Neutrophil (primary cell): ENCODE results near the gene GNS.
A peak's percentile ranks its signal among the peaks of the same experiment; 100 is the strongest.

Experiments
- H3K27ac ChIP-seq: fragments of 200-600 bp; sonication (generic); 2 replicates; pipeline ENCODE4 v1.5.1; 2016; ENCODE audit warnings: mild to moderate bottlenecking, moderate library complexity
- H3K27me3 ChIP-seq: fragments of 200-600 bp; sonication (generic); 2 replicates; pipeline ENCODE4 v1.6.0; 2016; ENCODE audit warnings: mild to moderate bottlenecking
- H3K36me3 ChIP-seq: fragments of 200-600 bp; sonication (generic); 2 replicates; pipeline ENCODE4 v1.5.1; 2017
- H3K4me1 ChIP-seq, 2 experiments: fragments of 200-600 bp in 1 of 2; sonication (generic) in 1 of 2; 1 replicate in 1 of 2; 2 replicates in 1 of 2; pipeline versions ENCODE4 v1.5.1 to v1.6.1; 2013 to 2016; ENCODE audit warnings: low read depth in 1 of 2, low read length in 1 of 2, mild to moderate bottlenecking in 1 of 2, moderate library complexity in 1 of 2; ENCODE audit not compliant: control insufficient read depth in 1 of 2, insufficient read depth in 1 of 2
- H3K4me3 ChIP-seq, 2 experiments: fragments of 200-600 bp in 1 of 2; sonication (generic) in 1 of 2; 1 replicate in 1 of 2; 2 replicates in 1 of 2; pipeline ENCODE4 v1.5.1; 2013 to 2016; ENCODE audit warnings: low read depth in 1 of 2, low read length in 1 of 2, mild to moderate bottlenecking in 1 of 2, moderate library complexity in 1 of 2
- H3K9me3 ChIP-seq: fragments of 200-600 bp; sonication (generic); 2 replicates; pipeline ENCODE4 v1.5.1; 2016
- TF ChIP-seq, protein P1 (sequence below): fragments of 200-600 bp; sonication (generic); IDR thresholded peaks from 2 replicates; pipeline ENCODE4 v1.5.1; 2016; ENCODE audit warnings: antibody characterized with exemption

GNS gene

DNA sequence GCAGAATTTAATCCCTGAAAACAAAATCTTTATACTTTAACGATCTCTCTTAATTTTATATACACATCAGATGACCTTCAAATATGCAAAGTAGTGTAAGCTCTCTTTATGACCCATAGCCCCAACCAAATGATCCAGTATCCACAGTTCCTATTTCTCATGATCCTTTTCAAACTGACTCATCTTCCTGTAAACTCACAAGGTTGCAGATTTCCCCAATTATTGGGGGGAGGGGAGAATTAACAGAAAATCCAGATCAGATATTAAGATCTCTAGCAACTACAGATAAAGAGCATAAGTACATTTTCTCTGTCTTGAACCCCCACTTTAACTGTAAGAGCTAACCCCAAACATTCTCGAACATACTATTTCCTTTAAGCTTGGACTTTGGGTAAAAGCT, 12.5 kb downstream of the GNS start:
- H3K36me3 ChIP-seq, result peaks cover 40% of the 10 kb centered on the region
- H3K4me3 ChIP-seq, result no peak overlapping the region
- peaks cover 55 to 68% of the 10 kb centered on the region in 2 experiments for H3K4me1 ChIP-seq
- no peaks in the 10 kb centered on the region for H3K27me3 ChIP-seq
- no peaks in the 10 kb centered on the region for H3K9me3 ChIP-seq
- TF ChIP-seq, protein P1, sequence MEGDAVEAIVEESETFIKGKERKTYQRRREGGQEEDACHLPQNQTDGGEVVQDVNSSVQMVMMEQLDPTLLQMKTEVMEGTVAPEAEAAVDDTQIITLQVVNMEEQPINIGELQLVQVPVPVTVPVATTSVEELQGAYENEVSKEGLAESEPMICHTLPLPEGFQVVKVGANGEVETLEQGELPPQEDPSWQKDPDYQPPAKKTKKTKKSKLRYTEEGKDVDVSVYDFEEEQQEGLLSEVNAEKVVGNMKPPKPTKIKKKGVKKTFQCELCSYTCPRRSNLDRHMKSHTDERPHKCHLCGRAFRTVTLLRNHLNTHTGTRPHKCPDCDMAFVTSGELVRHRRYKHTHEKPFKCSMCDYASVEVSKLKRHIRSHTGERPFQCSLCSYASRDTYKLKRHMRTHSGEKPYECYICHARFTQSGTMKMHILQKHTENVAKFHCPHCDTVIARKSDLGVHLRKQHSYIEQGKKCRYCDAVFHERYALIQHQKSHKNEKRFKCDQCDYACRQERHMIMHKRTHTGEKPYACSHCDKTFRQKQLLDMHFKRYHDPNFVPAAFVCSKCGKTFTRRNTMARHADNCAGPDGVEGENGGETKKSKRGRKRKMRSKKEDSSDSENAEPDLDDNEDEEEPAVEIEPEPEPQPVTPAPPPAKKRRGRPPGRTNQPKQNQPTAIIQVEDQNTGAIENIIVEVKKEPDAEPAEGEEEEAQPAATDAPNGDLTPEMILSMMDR, result no peak
- H3K27ac ChIP-seq, result peak overlapping the region; percentile 58

- H3K27me3 ChIP-seq, result no peaks in the 10 kb centered on the region
- no peak overlapping the region for H3K4me3 ChIP-seq
- H3K4me1 ChIP-seq, result peaks cover 55 to 68% of the 10 kb centered on the region in 2 experiments
- TF ChIP-seq, protein P1, result no peak
- no peaks in the 10 kb centered on the region for H3K9me3 ChIP-seq
- H3K27ac ChIP-seq, result peak overlapping the region; percentile 58
- peaks cover 40% of the 10 kb centered on the region for H3K36me3 ChIP-seq
These were observed 13.2 kb downstream of the GNS start for GRCh38 chr12:64745980-64746379.

DNA sequence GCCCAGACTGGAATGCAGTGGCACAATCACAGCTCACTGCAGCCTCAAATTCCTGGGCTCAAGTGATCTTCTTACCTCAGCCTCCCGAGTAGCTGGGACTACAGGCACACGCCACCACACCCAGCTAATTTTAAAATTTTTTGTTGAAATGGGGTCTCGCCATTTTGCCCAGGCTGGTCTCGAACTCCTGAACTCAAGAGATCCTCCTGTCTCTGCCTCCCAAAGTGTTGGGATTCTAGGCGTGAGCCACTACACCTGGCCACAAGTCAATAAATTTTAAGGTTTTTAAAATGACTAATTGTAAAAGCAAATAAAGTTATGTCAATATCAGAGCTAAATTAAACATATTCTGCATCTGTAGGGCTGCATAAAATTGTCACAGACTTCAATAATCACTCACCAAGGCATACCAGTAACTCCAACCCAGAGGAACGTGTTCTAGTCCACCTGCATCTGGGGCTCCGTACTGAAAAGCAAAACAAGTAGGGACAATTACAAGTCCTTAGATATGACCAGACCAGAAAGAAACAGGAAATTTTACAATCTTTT, 13.9 kb downstream of the GNS start:
- H3K4me3 ChIP-seq, result no peak overlapping the region
- TF ChIP-seq, protein P1, result no peak
- H3K27me3 ChIP-seq, result no peaks in the 10 kb centered on the region
- H3K9me3 ChIP-seq, result no peaks in the 10 kb centered on the region
- H3K27ac ChIP-seq, result peak overlapping the region; percentile 58
- H3K36me3 ChIP-seq, result peaks cover 37% of the 10 kb centered on the region
- H3K4me1 ChIP-seq, result peaks cover 57 to 68% of the 10 kb centered on the region in 2 experiments

- H3K36me3 ChIP-seq, result peaks cover 37% of the 10 kb centered on the region
- H3K9me3 ChIP-seq, result no peaks in the 10 kb centered on the region
- H3K27ac ChIP-seq, result no peak overlapping the region
- H3K27me3 ChIP-seq, result no peaks in the 10 kb centered on the region
- TF ChIP-seq, protein P1, result no peak
- peaks cover 57 to 68% of the 10 kb centered on the region in 2 experiments for H3K4me1 ChIP-seq
- H3K4me3 ChIP-seq, result no peak overlapping the region
These were observed 14.6 kb downstream of the GNS start for GRCh38 chr12:64744422-64745258.

DNA sequence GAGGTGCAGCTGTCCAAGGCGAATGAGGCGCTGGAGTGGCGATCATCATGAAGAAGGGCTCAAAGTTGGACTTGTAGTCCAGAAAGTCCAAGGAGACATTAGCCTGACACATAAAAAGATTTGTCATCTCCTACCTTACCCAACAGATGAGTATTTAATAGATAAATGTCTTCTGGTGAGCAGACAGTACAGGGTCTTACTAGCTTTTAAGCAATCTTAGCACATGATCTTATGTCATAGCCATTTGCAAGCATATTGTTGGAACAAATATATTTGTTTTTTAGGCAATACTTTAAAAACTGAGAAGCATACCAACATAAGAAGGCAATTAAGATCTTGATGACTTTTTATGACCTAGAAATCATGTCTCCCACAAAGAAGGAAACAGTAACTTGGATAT, 16.0 kb downstream of the GNS start:
- H3K36me3 ChIP-seq, result peaks cover 48% of the 10 kb centered on the region
- no peaks in the 10 kb centered on the region for H3K27me3 ChIP-seq
- peaks cover 45 to 56% of the 10 kb centered on the region in 2 experiments for H3K4me1 ChIP-seq

More for the DNA sequence above, 16.0 kb downstream of the GNS start:
- Histone ChIP-seq H3K4me3 (no peak overlapping the region), H3K9me3 (no peaks in the 10 kb centered on the region), H3K27ac (no peak overlapping the region)
- TF ChIP-seq, protein P1, result no peak
